GM12878 (cell line): ENCODE data around the gene WWC2. TPM values are rescaled to one million over a fixed set of nuclear protein-coding genes. Genes with fewer than 3 reads are reported as not detected.

Experiments used
- ATAC-seq: fragments of 200-7000 bp; cut with Tn5 transposase; 3 replicates; pipeline ENCODE4 v1.9.1; 2020; ENCODE audit warnings: mild to moderate bottlenecking, moderate library complexity
- BruUV-seq: library from RNA; stranded (reverse); fragments of 400-500 nt; replicated peaks from 2 replicates; lab custom pipeline; 2021; lab: Mats Ljungman, UMichigan
- CTCF ChIA-PET: fragments of 300-600 bp; sonication (Branson Sonifier 250); formaldehyde crosslinking; extraction: SDS; loops from one replicate; lab custom pipeline; 2021; ENCODE audit warnings: inconsistent platforms; lab: Yijun Ruan, JAX
- POLR2A ChIA-PET: fragments of 350-600 bp; formaldehyde crosslinking; extraction: SDS; loops from one replicate; lab custom pipeline; 2021; ENCODE audit warnings: inconsistent platforms; lab: Charles Lee
- RAD21 ChIA-PET: fragments of 300-600 bp; sonication (Branson Sonifier 250); formaldehyde crosslinking; loops from one replicate; lab custom pipeline; 2023; ENCODE audit warnings: antibody characterized with exemption; ENCODE audit not compliant: unreplicated experiment; lab: Charles Lee
- SMC1A ChIA-PET: fragments of 300-600 bp; sonication (Branson Sonifier 250); formaldehyde crosslinking; loops from one replicate; lab custom pipeline; 2023; ENCODE audit not compliant: unreplicated experiment, uncharacterized antibody; lab: Charles Lee
- DNase-seq: peaks from one replicate; pipeline ENCODE4 v3.0.0-alpha.2; 2011; ENCODE audit warnings: low read depth, low spot score
- FAIRE-seq: peaks from 3 replicates; lab custom pipeline; 2011; peaks lifted over from hg19 to GRCh38; lab: Jason Lieb, UNC
- H2AFZ ChIP-seq: 2 replicates; pipeline ENCODE4 v1.6.0; 2011; ENCODE audit warnings: low read depth, low read length, control low read depth; ENCODE audit not compliant: control insufficient read depth
- H3K27ac ChIP-seq: 2 replicates; pipeline ENCODE4 v1.5.1; 2011; ENCODE audit warnings: control low read depth; ENCODE audit not compliant: control insufficient read depth, insufficient read depth
- H3K27me3 ChIP-seq, 2 experiments: replicated peaks in 1 of 2; 2 replicates each; pipeline versions ENCODE4 v1.6.0 to v1.6.1; 2011; ENCODE audit warnings: low read length in 1 of 2; ENCODE audit not compliant: control insufficient read depth in 2 of 2, insufficient read depth in 2 of 2
- H3K36me3 ChIP-seq, 2 experiments: 2 replicates each; pipeline ENCODE4 v1.5.1; 2011; ENCODE audit warnings: low read length in 1 of 2; ENCODE audit not compliant: control insufficient read depth in 2 of 2, insufficient read depth in 2 of 2
- H3K4me1 ChIP-seq: 2 replicates; pipeline ENCODE4 v1.6.1; 2011; ENCODE audit warnings: mild to moderate bottlenecking, low read length, moderate library complexity, mixed read lengths; ENCODE audit not compliant: control insufficient read depth, insufficient read depth
- H3K4me2 ChIP-seq: 2 replicates; pipeline ENCODE4 v1.6.0; 2011; ENCODE audit warnings: control low read depth; ENCODE audit not compliant: control insufficient read depth, insufficient read depth
- H3K4me3 ChIP-seq: fragments of 200-600 bp; sonication (generic); 2 replicates; pipeline ENCODE4 v1.5.1; 2016
- H3K79me2 ChIP-seq: 2 replicates; pipeline ENCODE4 v1.6.0; 2011; ENCODE audit warnings: low read length; ENCODE audit not compliant: control insufficient read depth, insufficient read depth
- H3K9ac ChIP-seq: 2 replicates; pipeline ENCODE4 v1.8.0; 2011; ENCODE audit warnings: low read length, control low read depth, mixed read lengths; ENCODE audit not compliant: control insufficient read depth, insufficient read depth
- H3K9me3 ChIP-seq: replicated peaks from 3 replicates; pipeline ENCODE4 v1.5.1; 2011; ENCODE audit warnings: mild to moderate bottlenecking, low read length; ENCODE audit not compliant: control insufficient read depth, insufficient read depth
- H4K20me1 ChIP-seq: 2 replicates; pipeline ENCODE4 v1.6.0; 2011; ENCODE audit not compliant: control insufficient read depth, insufficient read depth
- BMI1 ChIP-seq: fragments of 450-650 bp; IDR thresholded peaks from 2 replicates; pipeline ENCODE4 v1.6.1; 2016; ENCODE audit warnings: mild to moderate bottlenecking, moderate library complexity, borderline replicate concordance
- CREM ChIP-seq: IDR thresholded peaks from 2 replicates; pipeline ENCODE4 v1.6.1; 2014; ENCODE audit warnings: antibody characterized with exemption, low read depth
- FOXM1 ChIP-seq: IDR thresholded peaks from 2 replicates; pipeline ENCODE4 v1.6.1; 2012; ENCODE audit warnings: low read depth, mild to moderate bottlenecking, inconsistent platforms, low read length, moderate library complexity
- NR2C1 ChIP-seq: fragments of 450-650 bp; IDR thresholded peaks from 2 replicates; pipeline ENCODE4 v1.6.1; 2017; ENCODE audit warnings: antibody characterized with exemption, mild to moderate bottlenecking, moderate library complexity
- PML ChIP-seq: IDR thresholded peaks from 2 replicates; pipeline ENCODE4 v1.6.1; 2012; ENCODE audit warnings: low read length, inconsistent platforms
- RB1 ChIP-seq: fragments of 450-650 bp; formaldehyde crosslinking; IDR thresholded peaks from 2 replicates; pipeline ENCODE4 v1.6.1; 2017; ENCODE audit warnings: mild to moderate bottlenecking, borderline replicate concordance
- RCOR1 ChIP-seq: conservative IDR thresholded peaks from 2 replicates; pipeline ENCODE4 v1.6.1; 2012; ENCODE audit warnings: low read depth, low read length, improper control_type of control experiment
- SMAD5 ChIP-seq: IDR thresholded peaks from 2 replicates; pipeline ENCODE4 v1.6.1; 2016; ENCODE audit warnings: antibody characterized with exemption, low read depth
- SMARCA5 ChIP-seq: fragments of 450-650 bp; IDR thresholded peaks from 2 replicates; pipeline ENCODE4 v1.6.1; 2017; ENCODE audit warnings: mild to moderate bottlenecking
- STAT1 ChIP-seq: fragments of 450-650 bp; conservative IDR thresholded peaks from 2 replicates; pipeline ENCODE4 v1.6.1; 2014; ENCODE audit warnings: antibody characterized with exemption, mild to moderate bottlenecking
- STAT3 ChIP-seq: IDR thresholded peaks from 2 replicates; pipeline ENCODE4 v1.6.1; 2011; ENCODE audit warnings: low read depth, low read length, improper control_type of control experiment
- YBX1 ChIP-seq: fragments of 450-650 bp; IDR thresholded peaks from 2 replicates; pipeline ENCODE4 v1.6.1; 2016; ENCODE audit warnings: antibody characterized with exemption
- ZNF384 ChIP-seq: IDR thresholded peaks from 2 replicates; pipeline ENCODE4 v1.6.1; 2012; ENCODE audit warnings: low read depth, mild to moderate bottlenecking, low read length, improper control_type of control experiment, borderline replicate concordance
- WGBS: methylation state at CpG from one replicate; pipeline ENCODE4 v1.1.6; 2016; ENCODE audit warnings: low lambda C conversion rate; ENCODE audit not compliant: insufficient replicate concordance, insufficient coverage; ENCODE audit errors: missing lambda C conversion rate; 5-methylcytosine and 5-hydroxymethylcytosine counted together
- in situ Hi-C: fragments of 300-500 bp; cut with MboI; formaldehyde crosslinking; loops from 9 replicates; pipeline ENCODE4 v1.14.3; 2018; ENCODE audit warnings: mixed read lengths
- intact Hi-C: fragments of 100-400 bp; cut with micrococcal nuclease; formaldehyde crosslinking; loops from one replicate; pipeline ENCODE4 v1.14.2; 2022; ENCODE audit not compliant: unreplicated experiment
- polyA plus RNA-seq, 11 experiments: library from polyadenylated mRNA; depleted of rRNA in 4 of 11; unstranded in 6 of 11; stranded (reverse) in 5 of 11; fragments of >200 nt; fragmentation: Nextera tagmentation in 4 of 11; fragmentation: Illumina TruSeq in 1 of 11; extraction: Ambion mirVana in 4 of 11; extraction: Trizol in 1 of 11; gene quantifications; 1 replicate in 1 of 11; 2 replicates in 10 of 11; pipeline versions ENCODE4 v1.2.1 to v1.2.3, GENCODE V29; 2011 to 2016; ENCODE audit warnings: inconsistent platforms in 2 of 11, missing spikeins in 2 of 11, low read depth in 1 of 11
- total RNA-seq, 4 experiments: library from RNA; depleted of rRNA in 3 of 4; stranded (reverse); fragments of >200 nt in 3 of 4; fragmentation: Illumina TruSeq in 1 of 4; extraction: Trizol in 1 of 4; gene quantifications; 2 replicates each; pipeline versions ENCODE4 v1.2.1 to v1.2.3, GENCODE V29; 2013 to 2021
- TF ChIP-seq, protein P1 (sequence below): fragments of 450-650 bp; IDR thresholded peaks from 2 replicates; pipeline ENCODE4 v1.6.1; 2017; ENCODE audit warnings: mild to moderate bottlenecking, moderate library complexity
- TF ChIP-seq, protein P2 (sequence below): IDR thresholded peaks from 2 replicates; pipeline ENCODE4 v1.6.1; 2011; ENCODE audit warnings: low read depth, mild to moderate bottlenecking, low read length, moderate library complexity, borderline replicate concordance; ENCODE audit errors: extremely low read depth
- TF ChIP-seq, protein P3 (sequence below): fragments of 450-650 bp; IDR thresholded peaks from 2 replicates; pipeline ENCODE4 v1.6.1; 2014; ENCODE audit warnings: mild to moderate bottlenecking

The WWC2 gene
- total and polyA plus RNA-seq, 10 of the 15 experiments (the other 5 are each of a cell fraction or from before 2014, with no cell fraction given) = 0.02 to 0.72 (median 0.06) TPM; not detected in 3

DNA sequence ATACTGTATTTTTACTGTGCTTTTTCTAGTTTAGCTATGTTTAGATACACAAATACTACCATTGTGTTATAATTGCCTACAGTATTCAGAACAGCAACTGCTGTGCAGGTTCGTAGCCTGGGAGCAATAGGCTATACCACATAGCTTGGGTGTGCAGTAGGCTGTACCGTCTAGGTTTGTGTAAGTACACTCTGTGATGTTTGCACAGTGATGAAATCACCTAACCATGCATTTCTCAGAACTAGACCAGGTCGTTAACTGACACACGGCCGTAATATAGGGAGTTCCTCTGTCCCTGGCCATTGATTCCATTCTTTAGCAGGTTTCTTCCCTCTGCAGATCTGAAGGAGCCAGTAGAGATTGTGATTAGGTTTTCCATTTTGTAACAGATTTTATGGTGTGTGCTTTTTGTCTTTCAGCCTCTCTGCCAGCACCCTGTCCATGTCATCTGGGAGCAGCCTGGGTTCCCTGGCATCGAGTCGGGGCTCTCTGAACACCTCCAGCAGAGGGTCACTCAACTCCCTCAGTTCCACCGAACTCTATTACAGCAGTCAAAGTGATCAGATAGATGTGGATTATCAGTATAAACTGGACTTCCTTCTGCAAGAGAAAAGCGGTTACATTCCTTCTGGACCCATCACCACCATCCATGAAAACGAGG lies 161.6 kb downstream of the WWC2 start:
- RAD21 ChIA-PET = interaction anchor here (1.0 to 1.8 kb wide), 6 partner anchors 10 to 322 kb away, joined by 3 to 8 read pairs (median 4); no protein-coding TSS in a partner anchor
- 17% methylated on average over 10 of the region's 10 CpGs for WGBS
- DNase-seq (no peak), FAIRE-seq (no peak), ATAC-seq (no peak)
- intact Hi-C loops (loop anchor here (10.0 kb wide), 1 partner anchor 456 kb away; no protein-coding TSS in a partner anchor), in situ Hi-C loops (no loop called here)
- no peak overlapping the region for H3K4me2 ChIP-seq
- no peak overlapping the region for H3K4me3 ChIP-seq
- no peaks in the 10 kb centered on the region for H3K4me1 ChIP-seq
- CTCF ChIA-PET = interaction anchor here (1.0 to 2.6 kb wide), 14 partner anchors 10 to 352 kb away, joined by 3 to 42 read pairs (median 6); no protein-coding TSS in a partner anchor
- no peaks in the 10 kb centered on the region for H3K79me2 ChIP-seq
- H3K9me3 ChIP-seq = no peaks in the 10 kb centered on the region
- no peaks in the 10 kb centered on the region; a peak in 1 of 4 replicates for H3K27me3 ChIP-seq
- H3K36me3 ChIP-seq = no peaks in the 10 kb centered on the region
- no peak overlapping the region for H2AFZ ChIP-seq
- SMC1A ChIA-PET = interaction anchor here (1.0 to 5.9 kb wide), 5 partner anchors 10 to 322 kb away, joined by 3 to 66 read pairs (median 8); no protein-coding TSS in a partner anchor
- no peak overlapping the region for H3K27ac ChIP-seq
- TF ChIP-seq RCOR1 = no peak
- no peak for TF ChIP-seq SMARCA5
- TF ChIP-seq, protein P1, sequence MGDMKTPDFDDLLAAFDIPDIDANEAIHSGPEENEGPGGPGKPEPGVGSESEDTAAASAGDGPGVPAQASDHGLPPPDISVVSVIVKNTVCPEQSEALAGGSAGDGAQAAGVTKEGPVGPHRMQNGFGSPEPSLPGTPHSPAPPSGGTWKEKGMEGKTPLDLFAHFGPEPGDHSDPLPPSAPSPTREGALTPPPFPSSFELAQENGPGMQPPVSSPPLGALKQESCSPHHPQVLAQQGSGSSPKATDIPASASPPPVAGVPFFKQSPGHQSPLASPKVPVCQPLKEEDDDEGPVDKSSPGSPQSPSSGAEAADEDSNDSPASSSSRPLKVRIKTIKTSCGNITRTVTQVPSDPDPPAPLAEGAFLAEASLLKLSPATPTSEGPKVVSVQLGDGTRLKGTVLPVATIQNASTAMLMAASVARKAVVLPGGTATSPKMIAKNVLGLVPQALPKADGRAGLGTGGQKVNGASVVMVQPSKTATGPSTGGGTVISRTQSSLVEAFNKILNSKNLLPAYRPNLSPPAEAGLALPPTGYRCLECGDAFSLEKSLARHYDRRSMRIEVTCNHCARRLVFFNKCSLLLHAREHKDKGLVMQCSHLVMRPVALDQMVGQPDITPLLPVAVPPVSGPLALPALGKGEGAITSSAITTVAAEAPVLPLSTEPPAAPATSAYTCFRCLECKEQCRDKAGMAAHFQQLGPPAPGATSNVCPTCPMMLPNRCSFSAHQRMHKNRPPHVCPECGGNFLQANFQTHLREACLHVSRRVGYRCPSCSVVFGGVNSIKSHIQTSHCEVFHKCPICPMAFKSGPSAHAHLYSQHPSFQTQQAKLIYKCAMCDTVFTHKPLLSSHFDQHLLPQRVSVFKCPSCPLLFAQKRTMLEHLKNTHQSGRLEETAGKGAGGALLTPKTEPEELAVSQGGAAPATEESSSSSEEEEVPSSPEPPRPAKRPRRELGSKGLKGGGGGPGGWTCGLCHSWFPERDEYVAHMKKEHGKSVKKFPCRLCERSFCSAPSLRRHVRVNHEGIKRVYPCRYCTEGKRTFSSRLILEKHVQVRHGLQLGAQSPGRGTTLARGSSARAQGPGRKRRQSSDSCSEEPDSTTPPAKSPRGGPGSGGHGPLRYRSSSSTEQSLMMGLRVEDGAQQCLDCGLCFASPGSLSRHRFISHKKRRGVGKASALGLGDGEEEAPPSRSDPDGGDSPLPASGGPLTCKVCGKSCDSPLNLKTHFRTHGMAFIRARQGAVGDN = no peak
- no peak for TF ChIP-seq CREM
- TF ChIP-seq, protein P2, sequence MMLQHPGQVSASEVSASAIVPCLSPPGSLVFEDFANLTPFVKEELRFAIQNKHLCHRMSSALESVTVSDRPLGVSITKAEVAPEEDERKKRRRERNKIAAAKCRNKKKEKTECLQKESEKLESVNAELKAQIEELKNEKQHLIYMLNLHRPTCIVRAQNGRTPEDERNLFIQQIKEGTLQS = no peak
- TF ChIP-seq STAT3 = no peak
- no peak for TF ChIP-seq SMAD5
- no peak for TF ChIP-seq STAT1
- no peak for TF ChIP-seq PML
- no peak for TF ChIP-seq ZNF384
- no peak for TF ChIP-seq FOXM1
- no peak for TF ChIP-seq BMI1
- no peak for TF ChIP-seq RB1
- no peak for TF ChIP-seq NR2C1
- TF ChIP-seq YBX1 = no peak
- TF ChIP-seq, protein P3, sequence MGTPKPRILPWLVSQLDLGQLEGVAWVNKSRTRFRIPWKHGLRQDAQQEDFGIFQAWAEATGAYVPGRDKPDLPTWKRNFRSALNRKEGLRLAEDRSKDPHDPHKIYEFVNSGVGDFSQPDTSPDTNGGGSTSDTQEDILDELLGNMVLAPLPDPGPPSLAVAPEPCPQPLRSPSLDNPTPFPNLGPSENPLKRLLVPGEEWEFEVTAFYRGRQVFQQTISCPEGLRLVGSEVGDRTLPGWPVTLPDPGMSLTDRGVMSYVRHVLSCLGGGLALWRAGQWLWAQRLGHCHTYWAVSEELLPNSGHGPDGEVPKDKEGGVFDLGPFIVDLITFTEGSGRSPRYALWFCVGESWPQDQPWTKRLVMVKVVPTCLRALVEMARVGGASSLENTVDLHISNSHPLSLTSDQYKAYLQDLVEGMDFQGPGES = no peak
- no peak overlapping the region for H3K9ac ChIP-seq
- no TSS peak for BruUV-seq
- POLR2A ChIA-PET = no interaction called here
- H4K20me1 ChIP-seq = no peaks in the 10 kb centered on the region
